GM12892 (cell line): ENCODE data around the gene ARPC5L.

Experiments
- POLR2A ChIP-seq: IDR thresholded peaks from 2 replicates; pipeline ENCODE4 v1.6.1; 2011; ENCODE audit warnings: low read depth, low read length, control low read depth
- POLR2AphosphoS5 ChIP-seq: IDR thresholded peaks from 2 replicates; pipeline ENCODE4 v1.6.1; 2011; ENCODE audit warnings: low read depth, low read length, control low read depth

GRCh38 chr9:124873664-124874063 is 11.7 kb downstream of the ARPC5L start:
- no peak; the same call in 1 of the 2 replicates for TF ChIP-seq POLR2AphosphoS5
- no peak for TF ChIP-seq POLR2A
